ENCODE data around the gene FAM131A. TPM values are rescaled to one million over a fixed set of nuclear protein-coding genes. Genes with fewer than 3 reads are reported as not detected.

FAM131A gene
- total RNA-seq, 4 donors from 2014 or later: 19.2 to 35.1 (median 22.5) TPM

DNA sequence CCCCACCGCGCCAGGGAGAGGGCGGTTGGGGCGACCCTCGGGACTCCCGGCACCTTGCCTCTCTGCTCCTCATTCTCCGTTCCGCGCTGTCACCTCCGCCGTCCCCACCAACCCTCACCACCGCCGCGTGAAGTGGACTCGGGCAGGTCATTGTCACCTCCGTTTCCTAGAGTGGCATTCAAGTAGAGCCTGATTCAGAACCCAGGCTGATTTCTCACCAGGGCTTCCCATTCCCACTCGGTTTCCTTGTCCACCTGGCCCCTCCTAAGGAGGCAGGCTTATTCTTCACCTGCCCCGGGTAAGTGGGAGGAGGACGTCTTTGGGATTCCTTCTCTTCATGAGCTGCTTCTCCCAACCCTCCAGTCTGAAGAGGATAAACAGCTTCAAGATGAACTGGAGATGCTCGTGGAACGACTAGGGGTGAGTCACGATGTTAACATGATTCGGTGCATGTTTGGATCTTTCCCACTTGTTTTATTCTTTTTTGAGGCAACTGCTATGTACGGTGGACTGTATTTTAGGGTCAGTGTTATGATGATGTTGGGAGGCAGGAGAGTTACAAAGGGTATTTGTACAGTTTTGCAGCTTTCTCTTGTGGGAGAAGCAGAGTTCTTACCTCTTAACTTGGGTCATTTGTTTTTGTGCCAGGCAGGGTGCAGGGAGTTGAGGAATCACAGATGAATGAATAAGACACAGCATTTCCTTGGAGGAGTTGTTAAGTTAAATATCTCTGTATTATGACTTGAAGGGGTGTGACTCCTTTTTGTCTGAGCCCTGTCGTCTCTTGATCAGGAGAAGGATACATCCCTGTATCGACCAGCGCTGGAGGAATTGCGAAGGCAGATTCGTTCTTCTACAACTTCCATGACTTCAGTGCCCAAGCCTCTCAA, 37.7 kb upstream of the FAM131A start:
- H3K27me3 ChIP-seq: no peaks in the 10 kb centered on the region
- no peaks in the 10 kb centered on the region for H3K9me3 ChIP-seq
- intact Hi-C loops (cut with DNase I): loop anchor here (5.0 kb wide), 1 partner anchor 122 kb away; no protein-coding TSS in a partner anchor
- H3K4me3 ChIP-seq (replicated peaks in 1 of 3): peak overlapping the region; percentile 56 to 88 (median 56)
- TF ChIP-seq POLR2A (IDR thresholded peaks at IDR 0.05): no peak
- TF ChIP-seq, protein P1, sequence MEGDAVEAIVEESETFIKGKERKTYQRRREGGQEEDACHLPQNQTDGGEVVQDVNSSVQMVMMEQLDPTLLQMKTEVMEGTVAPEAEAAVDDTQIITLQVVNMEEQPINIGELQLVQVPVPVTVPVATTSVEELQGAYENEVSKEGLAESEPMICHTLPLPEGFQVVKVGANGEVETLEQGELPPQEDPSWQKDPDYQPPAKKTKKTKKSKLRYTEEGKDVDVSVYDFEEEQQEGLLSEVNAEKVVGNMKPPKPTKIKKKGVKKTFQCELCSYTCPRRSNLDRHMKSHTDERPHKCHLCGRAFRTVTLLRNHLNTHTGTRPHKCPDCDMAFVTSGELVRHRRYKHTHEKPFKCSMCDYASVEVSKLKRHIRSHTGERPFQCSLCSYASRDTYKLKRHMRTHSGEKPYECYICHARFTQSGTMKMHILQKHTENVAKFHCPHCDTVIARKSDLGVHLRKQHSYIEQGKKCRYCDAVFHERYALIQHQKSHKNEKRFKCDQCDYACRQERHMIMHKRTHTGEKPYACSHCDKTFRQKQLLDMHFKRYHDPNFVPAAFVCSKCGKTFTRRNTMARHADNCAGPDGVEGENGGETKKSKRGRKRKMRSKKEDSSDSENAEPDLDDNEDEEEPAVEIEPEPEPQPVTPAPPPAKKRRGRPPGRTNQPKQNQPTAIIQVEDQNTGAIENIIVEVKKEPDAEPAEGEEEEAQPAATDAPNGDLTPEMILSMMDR (IDR thresholded peaks at IDR 0.05): no peak
- WGBS, 2 donors: 21 to 22% methylated on average over 23 to 26 of the region's 29 CpGs
- no peak for DNase-seq
- H3K36me3 ChIP-seq: peaks cover 36 to 41% of the 10 kb centered on the region in 2 donors
- H3K4me1 ChIP-seq: peaks cover 11 to 13% of the 10 kb centered on the region in 2 donors
- peak overlapping the region in 1 of 3 donors; percentile 54 for H3K27ac ChIP-seq

DNA sequence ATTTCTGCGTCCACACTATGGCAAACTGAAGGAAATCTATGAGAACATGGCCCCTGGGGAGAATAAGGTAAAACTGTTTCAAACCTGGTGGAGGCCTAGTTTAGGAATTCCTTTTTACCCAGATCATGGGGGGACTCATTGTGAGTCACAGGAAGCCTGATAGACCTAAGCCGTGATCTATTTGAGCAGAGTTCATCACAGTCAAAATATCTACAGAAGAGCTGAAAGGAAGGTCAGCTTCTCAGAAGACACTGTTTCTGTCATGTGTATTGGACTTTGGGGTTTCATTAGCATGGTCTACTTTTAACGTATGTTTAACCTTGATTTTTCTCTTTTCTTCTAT, 37.1 kb upstream of the FAM131A start:
- TF ChIP-seq, protein P1 (IDR thresholded peaks at IDR 0.05): no peak
- TF ChIP-seq POLR2A (IDR thresholded peaks at IDR 0.05): no peak
- Histone ChIP-seq H3K4me1 (peaks cover 11 to 13% of the 10 kb centered on the region in 2 donors), H3K36me3 (peaks cover 39 to 44% of the 10 kb centered on the region in 2 donors), H3K4me3 (replicated peaks in 1 of 3) (peak overlapping the region in 1 of 3 donors; percentile 56), H3K9me3 (no peaks in the 10 kb centered on the region), H3K27ac (no peak overlapping the region), H3K27me3 (no peaks in the 10 kb centered on the region)
- 84 to 87% methylated on average over 3 of the region's 3 CpGs for WGBS, 2 donors
- intact Hi-C loops (cut with DNase I): loop anchor here (5.0 kb wide), 1 partner anchor 123 kb away; no protein-coding TSS in a partner anchor
- DNase-seq: no peak

- H3K27ac ChIP-seq: no peak overlapping the region
- 40 to 48% methylated on average over 1 of the region's 1 CpG for WGBS, 2 donors
- H3K27me3 ChIP-seq: no peaks in the 10 kb centered on the region
- peaks cover 72 to 73% of the 10 kb centered on the region in 2 donors for H3K36me3 ChIP-seq
- intact Hi-C loops (cut with DNase I): no loop called here
- no peak for DNase-seq
- peaks cover 0 to 2% of the 10 kb centered on the region in 2 donors for H3K4me1 ChIP-seq
- H3K9me3 ChIP-seq: no peaks in the 10 kb centered on the region
- H3K4me3 ChIP-seq (replicated peaks in 1 of 3): no peak overlapping the region
- TF ChIP-seq, protein P1 (IDR thresholded peaks at IDR 0.05): peak in 1 of 6 experiments; percentile 26
- no peak for TF ChIP-seq POLR2A (IDR thresholded peaks at IDR 0.05)
Observed at GRCh38 chr3:184305577-184305976, 31.8 kb upstream of the FAM131A start.

- DNase-seq: no peak
- H3K27me3 ChIP-seq: no peaks in the 10 kb centered on the region
- no peaks in the 10 kb centered on the region for H3K4me1 ChIP-seq
- no peak overlapping the region for H3K27ac ChIP-seq
- WGBS, 2 donors: 94 to 95% methylated on average over 4 of the region's 4 CpGs
- TF ChIP-seq, protein P1 (IDR thresholded peaks at IDR 0.05): no peak
- no peak for TF ChIP-seq POLR2A (IDR thresholded peaks at IDR 0.05)
- H3K9me3 ChIP-seq: no peaks in the 10 kb centered on the region
- peaks cover 68 to 69% of the 10 kb centered on the region in 2 donors for H3K36me3 ChIP-seq
- H3K4me3 ChIP-seq (replicated peaks in 1 of 3): no peak overlapping the region
- intact Hi-C loops (cut with DNase I): no loop called here
Observed at GRCh38 chr3:184306341-184306972, 30.9 kb upstream of the FAM131A start.

- no peak for DNase-seq
- 94 to 96% methylated on average over 9 of the region's 9 CpGs for WGBS, 2 donors
- Histone ChIP-seq H3K27me3 (no peaks in the 10 kb centered on the region), H3K9me3 (no peaks in the 10 kb centered on the region), H3K4me1 (no peaks in the 10 kb centered on the region), H3K4me3 (replicated peaks in 1 of 3) (no peak overlapping the region), H3K27ac (no peak overlapping the region), H3K36me3 (peaks cover 54 to 55% of the 10 kb centered on the region in 2 donors)
- TF ChIP-seq POLR2A (IDR thresholded peaks at IDR 0.05): no peak
- TF ChIP-seq, protein P1 (IDR thresholded peaks at IDR 0.05): no peak
- intact Hi-C loops (cut with DNase I): no loop called here
Observed at GRCh38 chr3:184307915-184308314, 29.5 kb upstream of the FAM131A start.

Measured in thyroid gland (tissue), 4 donors.